ENCODE data around the gene CYFIP1. TPM values are rescaled to one million over a fixed set of nuclear protein-coding genes. Genes with fewer than 3 reads are reported as not detected.

CYFIP1 gene
- total RNA-seq, 4 donors from 2014 or later, result 31.1 to 52.6 (median 37.4) TPM

- Histone ChIP-seq H3K27me3 (no peaks in the 10 kb centered on the region), H3K27ac (no peak overlapping the region), H3K36me3 (no peaks in the 10 kb centered on the region), H3K4me1 (peaks cover 5 to 6% of the 10 kb centered on the region in 2 donors), H3K9me3 (no peaks in the 10 kb centered on the region), H3K4me3 (no peak overlapping the region)
- TF ChIP-seq POLR2A (IDR thresholded peaks at IDR 0.05), result no peak
- TF ChIP-seq, protein P1, sequence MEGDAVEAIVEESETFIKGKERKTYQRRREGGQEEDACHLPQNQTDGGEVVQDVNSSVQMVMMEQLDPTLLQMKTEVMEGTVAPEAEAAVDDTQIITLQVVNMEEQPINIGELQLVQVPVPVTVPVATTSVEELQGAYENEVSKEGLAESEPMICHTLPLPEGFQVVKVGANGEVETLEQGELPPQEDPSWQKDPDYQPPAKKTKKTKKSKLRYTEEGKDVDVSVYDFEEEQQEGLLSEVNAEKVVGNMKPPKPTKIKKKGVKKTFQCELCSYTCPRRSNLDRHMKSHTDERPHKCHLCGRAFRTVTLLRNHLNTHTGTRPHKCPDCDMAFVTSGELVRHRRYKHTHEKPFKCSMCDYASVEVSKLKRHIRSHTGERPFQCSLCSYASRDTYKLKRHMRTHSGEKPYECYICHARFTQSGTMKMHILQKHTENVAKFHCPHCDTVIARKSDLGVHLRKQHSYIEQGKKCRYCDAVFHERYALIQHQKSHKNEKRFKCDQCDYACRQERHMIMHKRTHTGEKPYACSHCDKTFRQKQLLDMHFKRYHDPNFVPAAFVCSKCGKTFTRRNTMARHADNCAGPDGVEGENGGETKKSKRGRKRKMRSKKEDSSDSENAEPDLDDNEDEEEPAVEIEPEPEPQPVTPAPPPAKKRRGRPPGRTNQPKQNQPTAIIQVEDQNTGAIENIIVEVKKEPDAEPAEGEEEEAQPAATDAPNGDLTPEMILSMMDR (IDR thresholded peaks at IDR 0.05 in 4 of 5, conservative IDR thresholded peaks at IDR 0.05 in 1 of 5), result no peak
- intact Hi-C loops (cut with DNase I; ENCODE audit: low total_unique reads), result no loop called here
- in situ Hi-C loops (cut with MboI; ENCODE audit: low sequenced_read_pairs in 4 of 4), result no loop called here
- ATAC-seq (no peak), DNase-seq (no peak)
Measured at GRCh38 chr15:22973987-22974386, 6.2 kb downstream of the CYFIP1 start.

- no peak for DNase-seq
- no peak overlapping the region for H3K4me3 ChIP-seq
- TF ChIP-seq POLR2A (IDR thresholded peaks at IDR 0.05), result no peak
- TF ChIP-seq, protein P1 (IDR thresholded peaks at IDR 0.05 in 4 of 5, conservative IDR thresholded peaks at IDR 0.05 in 1 of 5), result no peak
- H3K9me3 ChIP-seq, result no peaks in the 10 kb centered on the region
- no peak overlapping the region for H3K27ac ChIP-seq
- no peaks in the 10 kb centered on the region for H3K27me3 ChIP-seq
- ATAC-seq, result no peak
- H3K4me1 ChIP-seq, result no peaks in the 10 kb centered on the region
- no peaks in the 10 kb centered on the region for H3K36me3 ChIP-seq
- intact Hi-C loops (cut with DNase I; ENCODE audit: low total_unique reads) (no loop called here), in situ Hi-C loops (cut with MboI; ENCODE audit: low sequenced_read_pairs in 4 of 4) (no loop called here)
Measured at GRCh38 chr15:22973286-22973685, 6.9 kb downstream of the CYFIP1 start.

DNA sequence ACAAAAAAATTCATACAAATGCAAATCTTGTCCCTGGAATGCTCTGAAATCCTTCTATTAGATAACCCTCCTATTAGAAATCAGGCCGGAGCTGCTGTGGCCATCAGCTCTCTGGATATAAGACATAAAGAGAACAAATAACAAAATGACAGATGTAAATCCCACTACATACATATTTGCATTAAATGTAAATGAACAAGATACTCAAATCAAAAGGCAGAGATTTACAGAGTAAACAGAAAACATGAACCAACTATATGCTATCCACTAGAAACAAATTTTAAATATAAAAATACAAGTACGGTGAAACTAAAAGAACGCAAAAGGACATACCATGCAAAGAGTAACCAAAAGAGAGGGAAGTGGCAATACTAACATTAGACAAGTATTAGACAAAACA is 10.7 kb downstream of the CYFIP1 start:
- in situ Hi-C loops (cut with MboI; ENCODE audit: low sequenced_read_pairs in 4 of 4), result no loop called here
- Histone ChIP-seq H3K27ac (no peak overlapping the region), H3K36me3 (no peaks in the 10 kb centered on the region), H3K4me1 (peaks cover 2 to 3% of the 10 kb centered on the region in 2 donors), H3K27me3 (no peaks in the 10 kb centered on the region), H3K4me3 (no peak overlapping the region), H3K9me3 (no peaks in the 10 kb centered on the region)
- DNase-seq (no peak), ATAC-seq (no peak)
- intact Hi-C loops (cut with DNase I; ENCODE audit: low total_unique reads), result no loop called here
- TF ChIP-seq POLR2A (IDR thresholded peaks at IDR 0.05), result no peak
- TF ChIP-seq, protein P1 (IDR thresholded peaks at IDR 0.05 in 4 of 5, conservative IDR thresholded peaks at IDR 0.05 in 1 of 5), result no peak

DNA sequence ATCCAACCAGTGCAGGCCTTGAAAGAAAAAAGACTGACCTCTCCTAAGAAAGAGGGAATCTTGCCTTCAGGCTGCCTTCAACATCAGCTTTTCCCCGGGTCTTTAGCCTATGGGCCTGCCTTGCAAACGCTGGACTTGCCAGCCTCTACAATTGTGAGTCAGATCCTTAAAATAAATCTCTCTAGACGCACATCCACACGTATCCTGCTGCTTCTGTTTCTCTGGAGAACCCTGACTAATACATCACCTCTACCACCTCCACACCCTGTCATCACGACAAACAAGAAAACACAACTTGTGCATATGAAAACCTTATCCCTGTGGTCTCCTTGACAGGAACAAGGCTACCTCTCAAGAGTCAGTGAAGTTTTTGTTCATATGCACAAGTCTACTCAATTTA is 11.8 kb downstream of the CYFIP1 start:
- Histone ChIP-seq H3K9me3 (no peaks in the 10 kb centered on the region), H3K4me3 (no peak overlapping the region), H3K27me3 (no peaks in the 10 kb centered on the region), H3K36me3 (no peaks in the 10 kb centered on the region), H3K4me1 (peaks cover 12 to 13% of the 10 kb centered on the region in 2 donors), H3K27ac (no peak overlapping the region)
- no peak for TF ChIP-seq POLR2A (IDR thresholded peaks at IDR 0.05)
- TF ChIP-seq, protein P1 (IDR thresholded peaks at IDR 0.05 in 4 of 5, conservative IDR thresholded peaks at IDR 0.05 in 1 of 5), result no peak
- ATAC-seq, result peak; percentile 44 to 58
- intact Hi-C loops (cut with DNase I; ENCODE audit: low total_unique reads) (no loop called here), in situ Hi-C loops (cut with MboI; ENCODE audit: low sequenced_read_pairs in 4 of 4) (no loop called here)
- DNase-seq, result no peak

DNA sequence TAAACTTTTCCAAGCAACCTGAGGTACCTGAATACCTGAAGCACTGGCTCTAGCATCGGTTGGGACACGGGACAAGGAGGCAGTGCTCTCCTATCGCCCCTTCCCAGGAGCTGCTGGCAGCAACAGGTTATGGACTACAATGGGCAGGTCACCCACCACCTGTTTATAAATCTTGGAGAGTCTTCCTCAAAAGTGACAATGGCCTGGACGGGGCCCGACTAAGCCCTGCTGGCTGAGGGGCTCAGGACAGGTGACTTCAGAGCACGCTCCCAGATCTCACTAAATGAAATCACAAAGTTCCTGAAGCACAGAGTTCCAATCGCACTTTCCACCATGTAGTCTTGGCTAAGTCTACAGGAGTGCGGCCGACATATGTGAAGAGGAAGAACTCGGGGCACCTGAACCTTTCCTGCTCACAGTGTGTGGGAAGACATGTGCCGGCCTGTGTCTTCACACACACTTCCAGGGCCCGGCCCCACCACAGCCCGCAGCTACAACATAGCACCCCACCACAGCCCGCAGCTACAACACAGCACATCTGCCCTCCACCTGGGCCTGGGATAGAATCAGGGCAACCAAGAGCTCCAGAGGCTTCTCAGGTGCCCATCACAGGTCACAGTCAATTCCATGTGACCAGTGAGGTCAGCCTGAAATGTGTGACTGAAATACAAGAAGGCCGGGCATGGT is 12.9 kb downstream of the CYFIP1 start:
- H3K4me3 ChIP-seq, result no peak overlapping the region
- no peak for ATAC-seq
- peaks cover 20 to 24% of the 10 kb centered on the region in 2 donors for H3K4me1 ChIP-seq
- TF ChIP-seq, protein P1 (IDR thresholded peaks at IDR 0.05 in 4 of 5, conservative IDR thresholded peaks at IDR 0.05 in 1 of 5), result no peak
- TF ChIP-seq POLR2A (IDR thresholded peaks at IDR 0.05), result no peak
- intact Hi-C loops (cut with DNase I; ENCODE audit: low total_unique reads), result no loop called here
- in situ Hi-C loops (cut with MboI; ENCODE audit: low sequenced_read_pairs in 4 of 4), result no loop called here
- H3K27me3 ChIP-seq, result no peaks in the 10 kb centered on the region
- H3K36me3 ChIP-seq, result no peaks in the 10 kb centered on the region
- no peak overlapping the region for H3K27ac ChIP-seq
- no peaks in the 10 kb centered on the region for H3K9me3 ChIP-seq
- no peak for DNase-seq

Data from gastrocnemius medialis (tissue), 4 donors.